ENCODE data around the gene MSH5. TPM values are rescaled to one million over a fixed set of nuclear protein-coding genes. Genes with fewer than 3 reads are reported as not detected.
A peak's percentile ranks its signal among the peaks of the same experiment; 100 is the strongest.

MSH5 gene
- total RNA-seq, 1 donor from 2014 or later, result 18.4 TPM

- H3K27ac Mint-ChIP-seq (ENCODE audit: unreplicated experiment), result no peak overlapping the region
- no peak for DNase-seq (ENCODE audit: extremely low spot score, unreplicated experiment)
These were observed 12.6 kb upstream of the MSH5 start for GRCh38 chr6:31727034-31727716.

GRCh38 chr6:31727717-31728671 is 11.8 kb upstream of the MSH5 start:
- Mint-ChIP-seq H3K9me3 (ENCODE audit: unreplicated experiment) (no peaks in the 10 kb centered on the region), H3K27me3 (ENCODE audit: unreplicated experiment) (no peaks in the 10 kb centered on the region), H3K36me3 (ENCODE audit: unreplicated experiment) (peaks cover 34% of the 10 kb centered on the region), H3K4me3 (ENCODE audit: unreplicated experiment) (peak overlapping the region; percentile 99), H3K4me1 (ENCODE audit: unreplicated experiment) (peaks cover 25% of the 10 kb centered on the region), H3K27ac (ENCODE audit: unreplicated experiment) (no peak overlapping the region)
- no peak for DNase-seq (ENCODE audit: extremely low spot score, unreplicated experiment)
- no peak for TF ChIP-seq CTCF (IDR thresholded peaks at IDR 0.05)

More at GRCh38 chr6:31727034-31727716, 12.6 kb upstream of the MSH5 start:
- Mint-ChIP-seq H3K9me3 (ENCODE audit: unreplicated experiment) (no peaks in the 10 kb centered on the region), H3K4me1 (ENCODE audit: unreplicated experiment) (peaks cover 24% of the 10 kb centered on the region), H3K4me3 (ENCODE audit: unreplicated experiment) (peak overlapping the region; percentile 53), H3K36me3 (ENCODE audit: unreplicated experiment) (peaks cover 33% of the 10 kb centered on the region), H3K27me3 (ENCODE audit: unreplicated experiment) (no peaks in the 10 kb centered on the region)
- no peak for TF ChIP-seq CTCF (IDR thresholded peaks at IDR 0.05)

- Mint-ChIP-seq H3K9me3 (ENCODE audit: unreplicated experiment) (no peaks in the 10 kb centered on the region), H3K4me3 (ENCODE audit: unreplicated experiment) (peak within 1 kb of the TSS; percentile 99), H3K27me3 (ENCODE audit: unreplicated experiment) (no peaks in the 10 kb centered on the region), H3K36me3 (ENCODE audit: unreplicated experiment) (peaks cover 42% of the 10 kb centered on the region), H3K4me1 (ENCODE audit: unreplicated experiment) (peaks cover 30% of the 10 kb centered on the region), H3K27ac (ENCODE audit: unreplicated experiment) (peak within 1 kb of the TSS; percentile 95)
- DNase-seq (ENCODE audit: extremely low spot score, unreplicated experiment), result no peak
- TF ChIP-seq CTCF (IDR thresholded peaks at IDR 0.05), result no peak
These were observed 10.9 kb upstream of the MSH5 start, which contains the start of gene DDAH2 for GRCh38 chr6:31728767-31729514. Gene DDAH2 (minus strand): TSS chr6:31729299. CDS start chr6:31729161, 138 bp downstream.

GRCh38 chr6:31729515-31729978 is 10.3 kb upstream of the MSH5 start:
- peak overlapping the region; percentile 99 for H3K4me3 Mint-ChIP-seq (ENCODE audit: unreplicated experiment)
- H3K9me3 Mint-ChIP-seq (ENCODE audit: unreplicated experiment), result no peaks in the 10 kb centered on the region
- H3K4me1 Mint-ChIP-seq (ENCODE audit: unreplicated experiment), result peaks cover 35% of the 10 kb centered on the region
- peak; percentile 94 for DNase-seq (ENCODE audit: extremely low spot score, unreplicated experiment)
- no peaks in the 10 kb centered on the region for H3K27me3 Mint-ChIP-seq (ENCODE audit: unreplicated experiment)
- TF ChIP-seq CTCF (IDR thresholded peaks at IDR 0.05), result peak; percentile 74
- H3K27ac Mint-ChIP-seq (ENCODE audit: unreplicated experiment), result peak overlapping the region; percentile 95
- peaks cover 43% of the 10 kb centered on the region for H3K36me3 Mint-ChIP-seq (ENCODE audit: unreplicated experiment)

All from osteocyte (in vitro differentiated cells).